CD14-positive monocyte (primary cell): Measurements from ENCODE around the gene GTF3C2. TPM values are rescaled to one million over a fixed set of nuclear protein-coding genes. Genes with fewer than 3 reads are reported as not detected.
A peak's percentile ranks its signal among the peaks of the same experiment; 100 is the strongest.

Source experiments
- DNase-seq, 3 donors: peaks; one replicate each; pipeline ENCODE4 v3.0.0-alpha.2; 2011 to 2022
- H2AFZ ChIP-seq: 2 replicates; pipeline ENCODE4 v1.6.0; 2012; ENCODE audit warnings: mild to moderate bottlenecking, low read depth, low read length, inconsistent platforms; ENCODE audit not compliant: insufficient read depth, poor library complexity, severe bottlenecking
- H3K27ac ChIP-seq, 2 donors: 1 replicate in 1 of 2; 2 replicates in 1 of 2; pipeline ENCODE4 v1.5.1; 2012 to 2013; ENCODE audit warnings: low read length in 2 of 2, control low read depth in 1 of 2, inconsistent platforms in 1 of 2, low read depth in 1 of 2, mild to moderate bottlenecking in 1 of 2
- H3K27me3 ChIP-seq, 2 donors: one replicate each; pipeline versions ENCODE4 v1.6.0 to v1.6.1; 2011 to 2013; ENCODE audit warnings: low read length in 2 of 2; ENCODE audit not compliant: control insufficient read depth in 2 of 2, insufficient read depth in 2 of 2
- H3K36me3 ChIP-seq, 2 donors: replicated peaks in 1 of 2; 1 replicate in 1 of 2; 2 replicates in 1 of 2; pipeline versions ENCODE4 v1.5.1 to v1.6.1; 2012 to 2013; ENCODE audit warnings: low read length in 2 of 2, control low read depth in 1 of 2, inconsistent platforms in 1 of 2, mild to moderate bottlenecking in 1 of 2; ENCODE audit not compliant: insufficient read depth in 2 of 2, control insufficient read depth in 1 of 2
- H3K4me1 ChIP-seq, 2 donors: 1 replicate in 1 of 2; 2 replicates in 1 of 2; pipeline versions ENCODE4 v1.5.1 to v1.6.1; 2012 to 2013; ENCODE audit warnings: low read length in 2 of 2, control low read depth in 1 of 2, inconsistent platforms in 1 of 2, mild to moderate bottlenecking in 1 of 2, moderate library complexity in 1 of 2; ENCODE audit not compliant: insufficient read depth in 2 of 2, control insufficient read depth in 1 of 2
- H3K4me2 ChIP-seq: replicated peaks from 2 replicates; pipeline ENCODE3; 2012; ENCODE audit warnings: low read length, moderate library complexity, mild to moderate bottlenecking; ENCODE audit not compliant: poor library complexity, severe bottlenecking; ENCODE audit errors: extremely low read depth
- H3K4me3 ChIP-seq, 3 experiments: fragments of 200-600 bp in 1 of 3; sonication (generic) in 1 of 3; replicated peaks in 1 of 3; 1 replicate in 2 of 3; 2 replicates in 1 of 3; pipeline ENCODE4 v1.5.1; 2011 to 2013; ENCODE audit warnings: low read length in 3 of 3, mild to moderate bottlenecking in 3 of 3, control low read depth in 2 of 3, low read depth in 2 of 3, inconsistent platforms in 1 of 3, moderate library complexity in 1 of 3
- H3K79me2 ChIP-seq: 2 replicates; pipeline ENCODE4 v1.6.0; 2012; ENCODE audit warnings: mild to moderate bottlenecking, control low read depth, inconsistent platforms, low read length, moderate library complexity; ENCODE audit not compliant: insufficient read depth
- H3K9ac ChIP-seq: 2 replicates; pipeline ENCODE4 v1.6.0; 2017; ENCODE audit warnings: low read length, mild to moderate bottlenecking; ENCODE audit not compliant: insufficient read depth, poor library complexity, severe bottlenecking
- H3K9me3 ChIP-seq, 2 donors: replicated peaks in 1 of 2; 1 replicate in 1 of 2; 2 replicates in 1 of 2; pipeline versions ENCODE4 v1.5.1 to v1.6.1; 2012 to 2013; ENCODE audit warnings: low read length in 2 of 2, control low read depth in 1 of 2; ENCODE audit not compliant: control insufficient read depth in 1 of 2, insufficient read depth in 1 of 2
- H4K20me1 ChIP-seq: 2 replicates; pipeline ENCODE4 v1.6.0; 2012; ENCODE audit warnings: mild to moderate bottlenecking, low read length, control low read depth, moderate library complexity; ENCODE audit not compliant: insufficient read depth
- H3K27ac Mint-ChIP-seq, 7 donors: one replicate each; pipeline ENCODE4 v1.8.0; 2020; ENCODE audit warnings: mild to moderate bottlenecking in 7 of 7, mixed read lengths in 7 of 7, moderate library complexity in 6 of 7, inconsistent platforms in 2 of 7
- H3K27me3 Mint-ChIP-seq, 3 donors: one replicate each; pipeline ENCODE4 v1.8.0; 2021 to 2022; ENCODE audit warnings: low read depth in 3 of 3, mild to moderate bottlenecking in 3 of 3, mixed read lengths in 3 of 3, moderate library complexity in 3 of 3, inconsistent platforms in 1 of 3
- H3K36me3 Mint-ChIP-seq, 2 donors: one replicate each; pipeline ENCODE4 v1.8.0; 2020; ENCODE audit warnings: mixed read lengths in 2 of 2, inconsistent platforms in 1 of 2, mild to moderate bottlenecking in 1 of 2
- H3K4me1 Mint-ChIP-seq: one replicate; pipeline ENCODE4 v1.8.0; 2020; ENCODE audit warnings: mild to moderate bottlenecking, mixed read lengths
- H3K4me3 Mint-ChIP-seq, 2 donors: one replicate each; pipeline ENCODE4 v1.8.0; 2020; ENCODE audit warnings: mild to moderate bottlenecking in 2 of 2, mixed read lengths in 2 of 2, moderate library complexity in 1 of 2
- H3K9me3 Mint-ChIP-seq, 7 donors: one replicate each; pipeline ENCODE4 v1.8.0; 2020 to 2022; ENCODE audit warnings: mixed read lengths in 7 of 7, mild to moderate bottlenecking in 6 of 7, moderate library complexity in 6 of 7, inconsistent platforms in 2 of 7
- WGBS: methylation state at CpG from one replicate; pipeline ENCODE4 v1.1.5; 2013; ENCODE audit warnings: missing lambda C conversion rate; ENCODE audit not compliant: insufficient coverage; 5-methylcytosine and 5-hydroxymethylcytosine counted together
- intact Hi-C, 2 donors: fragments of 100-400 bp; cut with micrococcal nuclease; formaldehyde crosslinking; loops; one replicate each; pipeline versions ENCODE4 v1.15.0 to v1.15.1; 2023
- polyA plus RNA-seq, 3 donors: library from polyadenylated mRNA; depleted of rRNA in 1 of 3; unstranded in 2 of 3; stranded (reverse) in 1 of 3; fragments of 300-500 nt in 2 of 3; fragments of >200 nt in 1 of 3; fragmentation: Illumina TruSeq in 2 of 3; gene quantifications; 1 replicate in 2 of 3; 2 replicates in 1 of 3; pipeline ENCODE4 v1.2.3, GENCODE V29; 2012 to 2021
- TF ChIP-seq, protein P1 (sequence below): fragments of 200-600 bp; IDR thresholded peaks from one replicate; pipeline ENCODE4 v1.8.0; 2022; ENCODE audit warnings: antibody characterized with exemption, mild to moderate bottlenecking

The GTF3C2 gene
- polyA plus RNA-seq, 3 donors, result 34.4 to 70.8 (median 41.7) TPM

GRCh38 chr2:27308359-27308881 lies 48.1 kb downstream of the GTF3C2 start, which contains the start of gene UCN:
Gene UCN, minus strand, starts transcription at chr2:27308445. Its CDS starts 550 bp downstream, at chr2:27307895.
- peaks cover 4% of the 10 kb centered on the region for H4K20me1 ChIP-seq
- no peak within 1 kb of the TSS for H3K9ac ChIP-seq
- Mint-ChIP-seq H3K27me3 (peaks cover 38 to 48% (median 46%) of the 10 kb centered on the region in 3 donors), H3K4me3 (peak within 1 kb of the TSS in 1 of 2 donors; percentile 73), H3K4me1 (peaks cover 11% of the 10 kb centered on the region), H3K36me3 (peaks cover 36 to 45% of the 10 kb centered on the region in 2 donors), H3K9me3 (peaks cover 0 to 6% (median 1%) of the 10 kb centered on the region in 7 donors), H3K27ac (no peak within 1 kb of the TSS)
- no peak within 1 kb of the TSS for H3K27ac ChIP-seq
- no peak within 1 kb of the TSS for H2AFZ ChIP-seq
- H3K4me1 ChIP-seq, result peaks cover 10 to 12% of the 10 kb centered on the region in 2 donors
- intact Hi-C loops, result no loop called here
- H3K27me3 ChIP-seq, result peaks cover 4 to 32% of the 10 kb centered on the region in 2 donors
- H3K4me2 ChIP-seq, result no peak within 1 kb of the TSS
- no peak for DNase-seq
- peaks cover 0 to 7% of the 10 kb centered on the region in 2 donors for H3K9me3 ChIP-seq
- 95% methylated on average over 25 of the region's 25 CpGs for WGBS
- no peak within 1 kb of the TSS for H3K4me3 ChIP-seq
- TF ChIP-seq, protein P1, sequence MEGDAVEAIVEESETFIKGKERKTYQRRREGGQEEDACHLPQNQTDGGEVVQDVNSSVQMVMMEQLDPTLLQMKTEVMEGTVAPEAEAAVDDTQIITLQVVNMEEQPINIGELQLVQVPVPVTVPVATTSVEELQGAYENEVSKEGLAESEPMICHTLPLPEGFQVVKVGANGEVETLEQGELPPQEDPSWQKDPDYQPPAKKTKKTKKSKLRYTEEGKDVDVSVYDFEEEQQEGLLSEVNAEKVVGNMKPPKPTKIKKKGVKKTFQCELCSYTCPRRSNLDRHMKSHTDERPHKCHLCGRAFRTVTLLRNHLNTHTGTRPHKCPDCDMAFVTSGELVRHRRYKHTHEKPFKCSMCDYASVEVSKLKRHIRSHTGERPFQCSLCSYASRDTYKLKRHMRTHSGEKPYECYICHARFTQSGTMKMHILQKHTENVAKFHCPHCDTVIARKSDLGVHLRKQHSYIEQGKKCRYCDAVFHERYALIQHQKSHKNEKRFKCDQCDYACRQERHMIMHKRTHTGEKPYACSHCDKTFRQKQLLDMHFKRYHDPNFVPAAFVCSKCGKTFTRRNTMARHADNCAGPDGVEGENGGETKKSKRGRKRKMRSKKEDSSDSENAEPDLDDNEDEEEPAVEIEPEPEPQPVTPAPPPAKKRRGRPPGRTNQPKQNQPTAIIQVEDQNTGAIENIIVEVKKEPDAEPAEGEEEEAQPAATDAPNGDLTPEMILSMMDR, result no peak
- H3K36me3 ChIP-seq, result peaks cover 19 to 34% of the 10 kb centered on the region in 2 donors
- H3K79me2 ChIP-seq, result no peaks in the 10 kb centered on the region

DNA sequence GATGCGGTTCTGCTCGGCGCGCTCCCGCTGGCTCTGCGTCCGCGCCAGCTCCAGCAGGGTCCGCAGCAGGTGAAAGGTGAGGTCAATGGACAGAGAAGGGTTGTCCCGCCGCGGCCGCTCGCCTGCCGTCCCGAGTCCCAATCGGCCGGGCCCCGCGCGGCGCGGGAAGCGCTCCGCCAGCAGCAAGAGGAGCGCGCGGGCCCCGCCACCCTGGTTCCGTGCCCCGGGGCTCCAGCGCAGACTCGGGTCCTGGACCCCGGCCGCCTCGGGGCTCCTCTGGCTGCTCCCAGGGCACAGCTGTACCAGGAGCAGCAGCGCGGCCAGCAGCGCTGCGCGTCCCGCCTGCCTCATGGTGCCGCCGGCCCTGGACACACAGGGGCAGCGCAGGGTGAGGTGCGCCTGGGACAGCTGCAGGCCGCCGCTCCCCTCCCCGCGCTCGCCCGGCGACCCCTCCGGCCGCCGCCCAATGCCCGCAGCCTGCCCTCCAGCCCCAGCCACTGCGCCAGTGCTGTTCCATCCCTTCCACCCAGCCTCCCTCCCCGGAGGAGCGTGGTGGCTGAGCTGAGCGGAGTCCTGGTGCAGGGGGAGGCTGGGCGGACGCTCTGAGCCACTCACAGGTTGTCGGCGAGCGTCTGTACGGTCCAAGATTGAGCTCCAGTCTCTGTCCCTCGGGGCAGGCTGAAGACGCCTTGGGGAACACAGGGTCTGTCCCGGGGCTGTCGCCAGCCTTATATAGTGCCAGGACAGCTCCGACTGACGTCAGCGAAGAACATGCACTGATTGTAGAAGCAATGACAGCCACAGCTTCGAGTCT lies 48.8 kb downstream of the GTF3C2 start:
- Mint-ChIP-seq H3K4me3 (peak overlapping the region in 1 of 2 donors; percentile 73), H3K36me3 (peaks cover 36 to 42% of the 10 kb centered on the region in 2 donors), H3K9me3 (peaks cover 0 to 6% (median 1%) of the 10 kb centered on the region in 7 donors), H3K27me3 (peaks cover 38 to 48% (median 47%) of the 10 kb centered on the region in 3 donors), H3K4me1 (peaks cover 15% of the 10 kb centered on the region), H3K27ac (no peak overlapping the region)
- 51% methylated on average over 72 of the region's 75 CpGs for WGBS
- H3K27ac ChIP-seq, result no peak overlapping the region
- no peak for DNase-seq
- TF ChIP-seq, protein P1, result no peak
- no peaks in the 10 kb centered on the region for H3K79me2 ChIP-seq
- intact Hi-C loops, result no loop called here
- no peak overlapping the region for H2AFZ ChIP-seq
- H3K9me3 ChIP-seq, result peaks cover 0 to 7% of the 10 kb centered on the region in 2 donors
- H3K4me2 ChIP-seq, result no peak overlapping the region
- no peak overlapping the region for H3K4me3 ChIP-seq
- H4K20me1 ChIP-seq, result no peaks in the 10 kb centered on the region
- H3K27me3 ChIP-seq, result peaks cover 4 to 32% of the 10 kb centered on the region in 2 donors
- H3K4me1 ChIP-seq, result peaks cover 12 to 14% of the 10 kb centered on the region in 2 donors
- no peak overlapping the region for H3K9ac ChIP-seq
- H3K36me3 ChIP-seq, result peaks cover 19 to 34% of the 10 kb centered on the region in 2 donors
